HepG2 (cell line): Measurements from ENCODE around the gene MSI2. TPM values are rescaled to one million over a fixed set of nuclear protein-coding genes. Genes with fewer than 3 reads are reported as not detected.

Experiments used
- CC2D1A ChIP-seq: sonication (generic); formaldehyde crosslinking; IDR thresholded peaks from 2 replicates; pipeline ENCODE4 v1.8.1; 2023; ENCODE audit warnings: mild to moderate bottlenecking, missing genetic modification reagents
- CREB1 ChIP-seq, 2 experiments: fragments of 450-650 bp in 1 of 2; IDR thresholded peaks; 2 replicates each; pipeline ENCODE4 v1.6.1; 2016 to 2017; ENCODE audit warnings: control low read depth in 1 of 2, mild to moderate bottlenecking in 1 of 2, missing compliant biosample characterization in 1 of 2, missing genetic modification characterization in 1 of 2
- FOXK1 ChIP-seq: sonication (generic); formaldehyde crosslinking; IDR thresholded peaks from 2 replicates; pipeline ENCODE4 v1.4.0; 2020; ENCODE audit warnings: low read depth, missing genetic modification reagents, borderline replicate concordance
- HIVEP1 ChIP-seq: sonication (generic); formaldehyde crosslinking; IDR thresholded peaks from 2 replicates; pipeline ENCODE4 v1.4.0; 2020; ENCODE audit warnings: mild to moderate bottlenecking, missing genetic modification reagents
- KDM4B ChIP-seq: sonication (generic); formaldehyde crosslinking; IDR thresholded peaks from 2 replicates; pipeline ENCODE4 v1.4.0; 2020; ENCODE audit warnings: missing genetic modification reagents
- NCOA2 ChIP-seq: sonication (generic); formaldehyde crosslinking; IDR thresholded peaks from 2 replicates; pipeline ENCODE4 v1.8.0; 2022; ENCODE audit warnings: inconsistent platforms
- PAX8 ChIP-seq: sonication (generic); formaldehyde crosslinking; IDR thresholded peaks from 2 replicates; pipeline ENCODE4 v1.8.0; 2022; ENCODE audit warnings: mild to moderate bottlenecking, missing genetic modification reagents, borderline replicate concordance
- RBM22 ChIP-seq: fragments of 200-400 bp; formaldehyde crosslinking; optimal IDR thresholded peaks from 2 replicates; pipeline ENCODE3; 2017; ENCODE audit warnings: mild to moderate bottlenecking, low read length, moderate library complexity
- RFXAP ChIP-seq: sonication (generic); formaldehyde crosslinking; IDR thresholded peaks from 2 replicates; pipeline ENCODE4 v1.4.0; 2020; ENCODE audit warnings: missing genetic modification reagents, borderline replicate concordance
- RORA ChIP-seq: sonication (generic); formaldehyde crosslinking; IDR thresholded peaks from 2 replicates; pipeline ENCODE4 v1.5.0; 2020; ENCODE audit warnings: mild to moderate bottlenecking, missing genetic modification reagents, moderate library complexity
- SALL2 ChIP-seq: sonication (generic); formaldehyde crosslinking; IDR thresholded peaks from 2 replicates; pipeline ENCODE4 v1.8.1; 2023; ENCODE audit warnings: mild to moderate bottlenecking, missing genetic modification reagents, inconsistent platforms
- SOX5 ChIP-seq: IDR thresholded peaks from 2 replicates; pipeline ENCODE4 v1.6.1; 2016; ENCODE audit warnings: borderline replicate concordance
- SRSF1 ChIP-seq: fragments of 200-400 bp; formaldehyde crosslinking; optimal IDR thresholded peaks from 2 replicates; pipeline ENCODE3; 2017; ENCODE audit warnings: mild to moderate bottlenecking, low read depth, low read length, moderate library complexity
- ZFX ChIP-seq: sonication (generic); formaldehyde crosslinking; IDR thresholded peaks from 2 replicates; pipeline ENCODE4 v1.4.0; 2020; ENCODE audit warnings: mild to moderate bottlenecking, low read depth, missing genetic modification reagents, moderate library complexity
- ZMYM4 ChIP-seq: sonication (generic); formaldehyde crosslinking; IDR thresholded peaks from 2 replicates; pipeline ENCODE4 v1.8.1; 2023; ENCODE audit warnings: mild to moderate bottlenecking, missing genetic modification reagents
- ZNF317 ChIP-seq: sonication (generic); formaldehyde crosslinking; IDR thresholded peaks from 2 replicates; pipeline ENCODE4 v1.5.0; 2020; ENCODE audit warnings: mild to moderate bottlenecking, missing genetic modification reagents
- ZNF781 ChIP-seq: sonication (generic); formaldehyde crosslinking; IDR thresholded peaks from 2 replicates; pipeline ENCODE4 v1.5.1; 2020; ENCODE audit warnings: borderline replicate concordance, mild to moderate bottlenecking, missing genetic modification reagents; ENCODE audit errors: not compliant biosample characterization
- ZSCAN29 ChIP-seq: sonication (generic); formaldehyde crosslinking; conservative IDR thresholded peaks from 2 replicates; pipeline ENCODE4 v1.4.0; 2020; ENCODE audit warnings: mild to moderate bottlenecking, missing genetic modification reagents
- polyA plus RNA-seq, 8 experiments: library from polyadenylated mRNA; depleted of rRNA in 3 of 8; stranded (reverse) in 7 of 8; unstranded in 1 of 8; fragments of >200 nt; fragmentation: Illumina TruSeq in 4 of 8; extraction: Trizol in 4 of 8; gene quantifications; 2 replicates each; pipeline versions ENCODE4 v1.2.1 to v1.2.3, GENCODE V29; 2011 to 2016; ENCODE audit warnings: low read depth in 4 of 8, missing spikeins in 1 of 8, mixed read lengths in 1 of 8; ENCODE audit not compliant: insufficient read depth in 1 of 8
- total RNA-seq, 5 experiments: library from RNA; depleted of rRNA; stranded (reverse); fragments of >200 nt; fragmentation: Illumina TruSeq; extraction: Trizol; gene quantifications; 2 replicates each; pipeline ENCODE4 v1.2.3, GENCODE V29; 2016; ENCODE audit warnings: low read depth in 1 of 5
- TF ChIP-seq, protein P1 (sequence below): sonication (generic); formaldehyde crosslinking; IDR thresholded peaks from 2 replicates; pipeline ENCODE4 v1.4.0; 2020; ENCODE audit warnings: missing genetic modification reagents, borderline replicate concordance
- TF ChIP-seq, protein P2 (sequence below): sonication (generic); formaldehyde crosslinking; IDR thresholded peaks from 2 replicates; pipeline ENCODE4 v1.4.0; 2020; ENCODE audit warnings: mild to moderate bottlenecking, low read depth, missing genetic modification reagents
- TF ChIP-seq, protein P3 (sequence below): sonication (generic); formaldehyde crosslinking; IDR thresholded peaks from 2 replicates; pipeline ENCODE4 v1.8.0; 2022; ENCODE audit warnings: missing genetic modification reagents, low read depth, mild to moderate bottlenecking, borderline replicate concordance
- TF ChIP-seq, protein P4 (sequence below): IDR thresholded peaks from 2 replicates; pipeline ENCODE4 v1.6.1; 2016; ENCODE audit warnings: mild to moderate bottlenecking, missing biosample characterization, missing genetic modification reagents
- TF ChIP-seq, protein P5 (sequence below): sonication (generic); formaldehyde crosslinking; IDR thresholded peaks from 2 replicates; pipeline ENCODE4 v1.8.0; 2022; ENCODE audit warnings: mild to moderate bottlenecking, missing genetic modification reagents, moderate library complexity

Gene MSI2
- total and polyA plus RNA-seq, 2 of the 13 experiments (the other 11 are each of a cell fraction or from before 2014, with no cell fraction given): 77.5 to 78.4 TPM

DNA sequence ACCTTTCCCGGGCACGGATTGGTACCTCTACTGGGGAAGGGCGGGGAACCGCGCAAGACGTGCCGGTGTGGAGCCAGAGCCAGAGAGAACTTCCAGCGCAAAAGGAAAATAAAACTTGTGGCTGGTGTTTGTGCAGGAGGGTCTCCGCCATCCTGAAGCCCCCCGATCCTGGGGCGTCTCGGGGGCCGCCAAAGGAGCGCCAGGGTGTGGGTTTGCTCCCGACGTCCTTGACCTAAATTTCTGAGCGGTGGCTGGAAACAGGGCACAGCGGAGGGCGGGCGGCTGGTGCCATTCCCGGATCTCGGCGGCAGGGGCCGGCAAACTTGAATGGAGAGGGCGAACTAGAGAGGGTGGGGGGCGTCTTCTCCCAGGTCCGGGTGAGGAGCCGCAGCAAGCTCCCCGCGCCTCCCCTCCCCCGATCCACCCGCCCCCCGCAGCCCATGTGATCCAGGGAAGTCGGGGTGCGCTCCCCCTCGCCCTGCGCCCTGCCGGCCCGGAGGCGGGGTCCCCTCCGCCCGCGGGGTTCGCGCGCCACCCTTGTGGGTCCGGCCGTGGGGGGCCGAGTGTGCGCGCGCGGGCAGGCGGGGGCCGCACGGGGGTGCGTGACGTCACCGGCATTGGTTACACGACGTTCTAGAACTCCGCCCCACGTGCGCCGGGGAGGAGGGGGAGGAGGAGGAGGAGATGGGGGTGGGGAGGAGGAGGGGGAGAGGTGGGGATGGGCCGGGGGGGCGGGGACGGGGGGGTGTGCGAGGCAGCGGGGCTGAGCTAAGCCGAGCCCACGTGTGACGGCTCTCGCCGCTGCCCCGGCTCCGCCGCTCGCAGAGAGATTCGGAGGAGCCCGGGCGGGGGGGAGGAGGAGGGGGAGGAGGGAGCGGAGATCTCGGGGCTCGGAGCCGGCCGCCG, at the start of gene MSI2 (continued):
- TF ChIP-seq PAX8 (CRISPR knock-in tag) (no peak), ZSCAN29 (CRISPR knock-in tag) (0 out of 2 replicates have a peak, but pooled peaks have one; percentile 30), ZMYM4 (no peak), HIVEP1 (CRISPR knock-in tag) (no peak), ZNF317 (CRISPR knock-in tag) (peak; percentile 43; the same call in 1 of the 2 replicates), KDM4B (CRISPR knock-in tag) (no peak), ZNF781 (CRISPR knock-in tag) (no peak), CC2D1A (no peak), RBM22 (no peak), NCOA2 (CRISPR knock-in tag) (no peak), SOX5 (CRISPR knock-in tag) (no peak), FOXK1 (CRISPR knock-in tag) (no peak), SALL2 (CRISPR knock-in tag) (no peak), ZFX (CRISPR knock-in tag) (no peak), SRSF1 (no peak), RFXAP (CRISPR knock-in tag) (no peak), CREB1 (IDR thresholded peaks at IDR 0.05) (peak; percentile 97), CREB1 (CRISPR knock-in tag; IDR thresholded peaks at IDR 0.05) (no peak), RORA (peak; percentile 84; the same call in 1 of the 2 replicates)
- TF ChIP-seq, protein P1, sequence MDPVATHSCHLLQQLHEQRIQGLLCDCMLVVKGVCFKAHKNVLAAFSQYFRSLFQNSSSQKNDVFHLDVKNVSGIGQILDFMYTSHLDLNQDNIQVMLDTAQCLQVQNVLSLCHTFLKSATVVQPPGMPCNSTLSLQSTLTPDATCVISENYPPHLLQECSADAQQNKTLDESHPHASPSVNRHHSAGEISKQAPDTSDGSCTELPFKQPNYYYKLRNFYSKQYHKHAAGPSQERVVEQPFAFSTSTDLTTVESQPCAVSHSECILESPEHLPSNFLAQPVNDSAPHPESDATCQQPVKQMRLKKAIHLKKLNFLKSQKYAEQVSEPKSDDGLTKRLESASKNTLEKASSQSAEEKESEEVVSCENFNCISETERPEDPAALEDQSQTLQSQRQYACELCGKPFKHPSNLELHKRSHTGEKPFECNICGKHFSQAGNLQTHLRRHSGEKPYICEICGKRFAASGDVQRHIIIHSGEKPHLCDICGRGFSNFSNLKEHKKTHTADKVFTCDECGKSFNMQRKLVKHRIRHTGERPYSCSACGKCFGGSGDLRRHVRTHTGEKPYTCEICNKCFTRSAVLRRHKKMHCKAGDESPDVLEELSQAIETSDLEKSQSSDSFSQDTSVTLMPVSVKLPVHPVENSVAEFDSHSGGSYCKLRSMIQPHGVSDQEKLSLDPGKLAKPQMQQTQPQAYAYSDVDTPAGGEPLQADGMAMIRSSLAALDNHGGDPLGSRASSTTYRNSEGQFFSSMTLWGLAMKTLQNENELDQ (CRISPR knock-in tag): no peak
- TF ChIP-seq, protein P2, sequence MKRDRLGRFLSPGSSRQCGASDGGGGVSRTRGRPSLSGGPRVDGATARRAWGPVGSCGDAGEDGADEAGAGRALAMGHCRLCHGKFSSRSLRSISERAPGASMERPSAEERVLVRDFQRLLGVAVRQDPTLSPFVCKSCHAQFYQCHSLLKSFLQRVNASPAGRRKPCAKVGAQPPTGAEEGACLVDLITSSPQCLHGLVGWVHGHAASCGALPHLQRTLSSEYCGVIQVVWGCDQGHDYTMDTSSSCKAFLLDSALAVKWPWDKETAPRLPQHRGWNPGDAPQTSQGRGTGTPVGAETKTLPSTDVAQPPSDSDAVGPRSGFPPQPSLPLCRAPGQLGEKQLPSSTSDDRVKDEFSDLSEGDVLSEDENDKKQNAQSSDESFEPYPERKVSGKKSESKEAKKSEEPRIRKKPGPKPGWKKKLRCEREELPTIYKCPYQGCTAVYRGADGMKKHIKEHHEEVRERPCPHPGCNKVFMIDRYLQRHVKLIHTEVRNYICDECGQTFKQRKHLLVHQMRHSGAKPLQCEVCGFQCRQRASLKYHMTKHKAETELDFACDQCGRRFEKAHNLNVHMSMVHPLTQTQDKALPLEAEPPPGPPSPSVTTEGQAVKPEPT (CRISPR knock-in tag): no peak
- TF ChIP-seq, protein P3, sequence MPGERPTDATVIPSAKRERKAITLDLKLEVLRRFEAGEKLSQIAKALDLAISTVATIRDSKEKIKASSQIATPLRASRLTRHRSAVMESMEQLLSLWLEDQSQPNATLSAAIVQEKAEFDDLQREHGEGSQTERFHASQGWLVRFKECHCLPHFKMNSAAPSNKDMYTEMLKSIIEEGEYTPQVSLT (CRISPR knock-in tag): no peak
- TF ChIP-seq, protein P4, sequence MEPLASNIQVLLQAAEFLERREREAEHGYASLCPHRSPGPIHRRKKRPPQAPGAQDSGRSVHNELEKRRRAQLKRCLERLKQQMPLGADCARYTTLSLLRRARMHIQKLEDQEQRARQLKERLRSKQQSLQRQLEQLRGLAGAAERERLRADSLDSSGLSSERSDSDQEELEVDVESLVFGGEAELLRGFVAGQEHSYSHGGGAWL: no peak; the same call in 1 of the 2 replicates
- TF ChIP-seq, protein P5, sequence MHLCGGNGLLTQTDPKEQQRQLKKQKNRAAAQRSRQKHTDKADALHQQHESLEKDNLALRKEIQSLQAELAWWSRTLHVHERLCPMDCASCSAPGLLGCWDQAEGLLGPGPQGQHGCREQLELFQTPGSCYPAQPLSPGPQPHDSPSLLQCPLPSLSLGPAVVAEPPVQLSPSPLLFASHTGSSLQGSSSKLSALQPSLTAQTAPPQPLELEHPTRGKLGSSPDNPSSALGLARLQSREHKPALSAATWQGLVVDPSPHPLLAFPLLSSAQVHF (CRISPR knock-in tag): no peak
